Measurements from ENCODE around the gene SMIM35.
A peak's percentile ranks its signal among the peaks of the same experiment; 100 is the strongest.
"Not testable (repeated sequence)": the region's sequence is repeated elsewhere in the genome, so short reads cannot be mapped to it uniquely, and the experiment has no call there.

SMIM35 gene

GRCh38 chr11:118046051-118046963 is 40.5 kb downstream of the SMIM35 start:
- DNase-seq (ENCODE audit: extremely low read depth in 1 of 2, low read depth in 1 of 2), result peak in 1 of 2 donors; percentile 26

- DNase-seq (ENCODE audit: extremely low read depth in 1 of 2, low read depth in 1 of 2), result no peak
These were observed 41.6 kb downstream of the SMIM35 start for GRCh38 chr11:118045191-118045590.

DNA sequence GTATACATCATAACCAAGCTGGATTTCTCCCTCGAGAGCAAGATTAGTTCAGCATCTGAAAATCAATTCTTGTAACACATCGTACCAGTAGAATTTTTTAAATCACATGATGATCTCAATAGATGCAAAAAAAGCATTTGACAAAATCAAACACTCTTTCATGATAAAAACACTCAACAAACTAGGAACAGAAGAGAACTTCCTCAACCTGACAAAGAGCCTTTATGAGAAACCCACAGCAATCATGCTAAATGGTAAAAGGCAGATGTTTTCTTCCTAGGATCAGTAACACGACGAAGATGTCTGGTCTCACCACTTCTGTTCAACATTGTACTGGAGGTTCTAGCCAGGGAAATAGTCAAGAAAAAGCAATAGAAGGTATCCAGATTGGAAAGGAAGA is 44.0 kb downstream of the SMIM35 start:
- no peak for DNase-seq (ENCODE audit: extremely low read depth in 1 of 2, low read depth in 1 of 2)

DNA sequence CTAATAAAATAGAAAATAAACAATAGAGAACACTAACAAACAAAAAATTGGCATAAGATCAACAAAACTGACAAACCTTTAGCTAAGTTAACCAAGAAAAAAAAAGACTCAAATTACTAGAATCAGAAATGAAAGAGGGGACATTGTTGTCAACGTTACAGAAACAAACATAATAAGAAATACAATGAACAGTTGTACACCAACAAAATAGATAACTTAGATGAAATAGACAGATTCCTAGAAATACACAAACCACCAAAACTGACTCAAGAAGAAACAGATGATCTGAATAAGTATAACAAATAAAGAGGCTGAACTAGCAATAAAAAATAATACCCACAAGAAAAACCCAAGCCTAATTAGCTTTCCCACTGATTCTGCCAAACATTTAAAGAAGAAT is 44.6 kb downstream of the SMIM35 start:
- no peak for DNase-seq (ENCODE audit: extremely low read depth in 1 of 2, low read depth in 1 of 2)

- no peak for DNase-seq (ENCODE audit: extremely low read depth in 1 of 2, low read depth in 1 of 2)
These were observed 53.3 kb downstream of the SMIM35 start for GRCh38 chr11:118033443-118033842.

DNA sequence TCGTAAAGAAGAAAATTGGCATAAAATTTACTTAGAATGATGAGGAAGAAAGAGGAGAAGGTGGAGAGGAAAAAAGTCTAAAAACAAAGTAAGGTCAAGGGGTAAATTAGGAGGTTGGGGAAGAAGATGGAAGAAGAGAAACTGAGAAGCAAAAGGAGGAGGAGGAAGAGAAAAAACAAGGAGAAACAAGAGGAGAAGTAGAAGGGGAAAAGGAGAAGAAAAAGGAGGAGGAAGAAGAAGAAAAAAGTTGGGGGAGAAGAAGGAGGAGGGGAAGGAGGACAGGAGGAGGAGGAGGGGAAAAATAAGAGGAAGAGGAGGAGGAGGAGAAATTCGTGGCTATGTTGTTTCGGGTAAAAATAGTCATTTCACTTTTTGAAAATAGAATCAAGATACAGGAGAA is 58.1 kb downstream of the SMIM35 start:
- DNase-seq (ENCODE audit: extremely low read depth in 1 of 2, low read depth in 1 of 2), result no peak

GRCh38 chr11:118027694-118028093 is 59.1 kb downstream of the SMIM35 start:
- DNase-seq (ENCODE audit: extremely low read depth in 1 of 2, low read depth in 1 of 2), result no peak

DNA sequence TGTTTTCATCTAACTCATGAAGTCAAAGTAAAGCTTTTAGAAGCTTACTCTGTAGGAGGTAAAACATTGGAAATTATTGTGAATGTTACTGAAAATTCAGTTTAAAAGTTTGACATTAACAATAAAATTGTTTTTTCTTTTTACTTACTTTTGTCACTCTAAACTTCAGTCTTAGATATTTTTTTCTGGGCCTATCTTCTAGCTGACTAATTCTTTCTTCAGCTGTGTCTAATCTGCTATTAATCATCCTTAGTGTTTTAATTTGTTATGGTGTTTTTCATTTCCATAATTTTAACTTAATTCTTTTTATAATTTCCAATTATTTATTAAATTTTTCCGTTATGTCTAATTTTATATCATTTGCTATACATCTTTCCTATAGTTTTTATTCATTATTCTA is 65.6 kb downstream of the SMIM35 start:
- DNase-seq (ENCODE audit: extremely low read depth in 1 of 2, low read depth in 1 of 2), result no peak

DNA sequence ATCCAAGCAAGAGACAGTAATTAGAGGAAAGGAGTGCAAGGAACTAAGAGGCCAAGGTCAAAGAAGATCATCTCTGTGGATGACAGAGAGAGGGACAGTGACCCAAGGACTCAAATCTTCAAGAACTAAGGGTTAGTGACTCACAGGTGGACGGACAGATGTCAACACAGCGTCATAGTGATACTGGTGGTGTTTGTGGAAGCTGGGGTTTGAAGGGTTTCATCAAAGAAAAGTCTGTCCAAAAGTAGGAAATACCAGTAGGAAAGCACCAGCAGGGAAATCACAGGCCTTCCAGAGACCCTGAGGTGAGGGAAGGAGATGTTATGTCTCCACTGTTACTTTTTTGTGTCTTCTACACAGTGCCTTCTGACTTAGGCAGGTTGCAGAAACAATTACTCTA is 68.4 kb downstream of the SMIM35 start:
- DNase-seq (ENCODE audit: extremely low read depth in 1 of 2, low read depth in 1 of 2), result no peak

DNA sequence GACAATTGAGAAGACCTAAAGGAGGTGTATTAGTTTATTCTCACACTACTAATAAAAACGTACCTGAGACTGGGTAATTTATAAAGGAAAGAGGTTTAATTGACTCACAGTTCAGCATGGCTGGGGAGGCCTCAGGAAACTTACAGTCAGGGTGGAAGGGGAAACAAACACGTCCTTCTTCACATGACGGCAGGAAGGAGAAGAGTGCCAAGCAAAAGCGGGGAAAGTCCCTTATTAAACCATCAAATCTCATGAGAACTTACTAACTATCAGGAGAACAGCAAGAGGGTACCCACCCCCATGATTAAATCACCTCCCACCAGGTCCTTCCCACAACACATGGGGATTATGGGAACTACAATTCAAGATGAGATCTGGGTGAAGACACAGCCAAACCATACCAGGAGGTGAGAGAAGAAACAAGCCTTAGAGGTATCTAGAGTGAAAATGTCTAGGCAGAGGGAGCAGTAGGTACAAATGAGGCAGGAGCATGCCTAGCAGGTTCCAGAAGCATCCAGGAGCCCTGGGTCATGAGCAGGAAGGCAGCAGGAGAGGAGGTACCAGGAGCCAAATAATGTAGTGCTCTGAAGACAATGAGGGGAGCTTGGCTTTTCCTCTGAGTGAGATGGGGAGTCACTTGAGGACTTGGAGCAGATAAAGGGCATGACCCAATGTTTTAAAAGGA is 69.0 kb downstream of the SMIM35 start:
- DNase-seq (ENCODE audit: extremely low read depth in 1 of 2, low read depth in 1 of 2), result no peak

GRCh38 chr11:118017111-118017510 is 69.7 kb downstream of the SMIM35 start:
- no peak for DNase-seq (ENCODE audit: extremely low read depth in 1 of 2, low read depth in 1 of 2)

DNA sequence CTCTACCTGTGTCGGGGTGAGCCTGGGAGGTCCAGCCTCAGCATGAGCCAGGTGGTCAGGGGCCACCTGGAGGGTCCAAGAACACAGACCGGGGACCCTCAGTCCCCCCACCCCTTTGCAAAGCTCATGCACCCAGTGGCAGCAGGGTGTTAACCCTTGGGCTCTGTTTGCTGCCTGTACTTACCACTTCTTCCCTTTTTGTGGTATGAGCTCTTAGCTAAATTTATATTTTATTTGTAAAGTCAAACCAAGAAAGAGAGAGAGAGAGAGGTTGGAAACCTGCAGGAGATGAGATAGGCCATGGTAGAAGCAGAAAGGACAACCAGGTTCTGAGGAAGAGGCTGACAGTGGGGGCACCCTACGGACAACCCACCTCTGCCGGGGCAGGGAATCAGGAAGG is 70.7 kb downstream of the SMIM35 start:
- no peak for DNase-seq (ENCODE audit: extremely low read depth in 1 of 2, low read depth in 1 of 2)

GRCh38 chr11:118015385-118015841 is 71.3 kb downstream of the SMIM35 start:
- no peak for DNase-seq (ENCODE audit: extremely low read depth in 1 of 2, low read depth in 1 of 2)

GRCh38 chr11:118014022-118014421 is 72.7 kb downstream of the SMIM35 start:
- DNase-seq (ENCODE audit: extremely low read depth in 1 of 2, low read depth in 1 of 2), result no peak

DNA sequence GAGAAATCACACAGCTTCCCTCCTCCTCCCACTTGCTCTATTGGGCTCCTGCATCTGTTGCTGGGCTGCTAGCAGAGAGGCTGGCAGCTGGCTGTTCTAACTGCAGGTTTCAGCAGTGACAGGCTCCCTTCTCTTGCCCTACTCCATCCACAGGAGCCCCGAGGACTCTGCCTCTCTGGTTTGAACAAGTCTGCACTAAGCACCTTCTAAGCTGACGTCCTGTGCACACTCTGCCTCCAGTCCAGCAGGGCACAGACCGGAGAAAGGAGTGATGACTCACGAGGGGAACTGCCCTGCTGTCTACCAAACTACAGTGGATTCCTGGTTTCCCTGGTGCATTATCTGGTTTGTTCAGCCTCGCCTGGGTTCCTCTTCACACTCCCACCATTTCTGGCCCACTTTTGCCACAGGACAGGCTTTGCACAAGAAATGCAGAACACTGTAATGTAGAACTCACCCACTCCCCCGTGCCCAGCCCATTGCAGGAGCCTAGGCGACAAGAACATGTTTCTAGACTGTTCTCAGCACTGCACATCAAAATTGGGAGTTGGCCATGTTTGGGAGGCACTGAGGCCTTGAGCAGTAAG is 74.6 kb downstream of the SMIM35 start:
- DNase-seq (ENCODE audit: extremely low read depth in 1 of 2, low read depth in 1 of 2), result no peak

DNA sequence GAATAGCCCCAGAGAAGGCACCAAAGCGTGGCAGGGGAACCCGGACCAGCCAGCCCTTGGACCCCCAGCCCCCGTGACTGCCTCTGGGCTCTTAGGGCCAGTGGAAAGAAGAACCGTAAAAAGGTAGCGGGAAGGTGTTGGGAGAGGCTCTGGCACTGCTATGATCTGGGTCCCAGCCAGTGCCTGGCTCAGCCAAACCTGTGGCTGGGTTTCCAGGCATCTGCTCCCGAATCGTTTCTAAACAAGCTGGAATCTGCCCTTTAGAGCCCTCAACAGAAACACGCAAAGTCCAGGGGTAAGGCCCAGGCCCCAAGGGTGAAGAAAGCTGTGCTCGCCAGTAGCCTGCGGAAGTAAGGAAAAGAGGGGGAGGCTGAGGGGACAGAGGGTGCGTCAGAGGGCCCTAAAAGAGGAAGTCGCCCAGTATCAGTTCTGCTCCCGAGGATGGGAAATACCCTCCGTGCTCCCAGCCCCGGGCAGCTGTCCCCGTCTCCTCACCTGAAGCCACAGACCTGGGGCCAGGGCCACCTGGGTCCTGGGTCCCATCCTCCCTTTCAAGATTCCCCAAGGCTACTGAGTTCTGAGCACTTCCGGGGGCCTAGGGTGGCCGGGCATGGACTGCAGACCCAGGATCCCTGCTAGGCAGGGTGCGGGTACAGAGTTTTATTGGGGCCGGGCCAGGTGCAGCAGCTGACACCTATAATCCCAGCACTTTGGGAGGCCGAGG is 75.9 kb downstream of the SMIM35 start:
- no peak for DNase-seq (ENCODE audit: extremely low read depth in 1 of 2, low read depth in 1 of 2)

- no peak for DNase-seq (ENCODE audit: extremely low read depth in 1 of 2, low read depth in 1 of 2)
These were observed 76.7 kb downstream of the SMIM35 start for GRCh38 chr11:118009864-118010737.

DNA sequence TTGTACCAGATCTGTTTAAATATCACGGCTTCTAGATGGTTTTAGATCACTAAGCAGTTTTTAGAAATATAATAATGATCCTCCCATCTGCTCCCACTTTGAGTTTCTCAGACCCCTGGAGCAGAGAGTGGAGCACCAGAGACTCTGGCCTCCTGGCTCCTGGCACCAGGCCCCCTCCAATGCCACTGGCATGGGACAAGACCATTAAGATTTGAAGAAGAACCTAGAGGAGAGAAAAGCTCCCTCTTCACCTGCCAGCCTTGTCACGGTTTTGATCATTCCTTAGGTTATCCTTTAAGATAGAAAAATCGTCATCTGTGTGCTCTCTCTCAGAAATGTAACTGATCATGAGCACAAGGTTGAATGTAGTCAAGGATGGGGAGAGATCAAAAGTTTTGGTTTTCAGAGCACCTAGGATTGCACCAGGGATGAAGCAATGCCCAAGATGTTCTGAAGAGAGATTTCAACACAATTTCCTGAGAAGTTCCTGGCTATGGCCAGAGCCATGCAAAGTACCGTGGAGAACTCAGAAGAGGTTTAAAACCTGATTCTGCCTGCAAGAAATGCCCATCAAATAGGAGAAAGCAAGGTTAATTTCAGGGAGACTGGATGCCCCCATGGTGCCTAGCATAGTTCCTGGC is 78.4 kb downstream of the SMIM35 start:
- no peak for DNase-seq (ENCODE audit: extremely low read depth in 1 of 2, low read depth in 1 of 2)

GRCh38 chr11:118007563-118008270 is 79.0 kb downstream of the SMIM35 start:
- DNase-seq (ENCODE audit: extremely low read depth in 1 of 2, low read depth in 1 of 2), result not testable (repeated sequence)
